Liver (tissue), 9 donors: Measurements from ENCODE around the gene CA11. TPM values are rescaled to one million over a fixed set of nuclear protein-coding genes. Genes with fewer than 3 reads are reported as not detected.

Experiments
- DNase-seq: peaks from one replicate; pipeline ENCODE4 v3.0.0-alpha.2; 2017; ENCODE audit warnings: low spot score
- H3K27ac ChIP-seq, 2 donors: one replicate each; pipeline ENCODE4 v1.7.0; 2013; ENCODE audit warnings: inconsistent platforms in 2 of 2, low read length in 2 of 2, control low read depth in 1 of 2, low read depth in 1 of 2, mild to moderate bottlenecking in 1 of 2
- H3K27me3 ChIP-seq, 4 donors: one replicate each; pipeline versions ENCODE4 v1.6.1 to v1.7.0; 2013; ENCODE audit warnings: low read length in 3 of 4, inconsistent platforms in 1 of 4, mild to moderate bottlenecking in 1 of 4, moderate library complexity in 1 of 4; ENCODE audit not compliant: control insufficient read depth in 4 of 4, insufficient read depth in 4 of 4
- H3K36me3 ChIP-seq, 4 donors: one replicate each; pipeline versions ENCODE4 v1.6.1 to v1.7.0; 2013; ENCODE audit warnings: low read length in 3 of 4, mild to moderate bottlenecking in 3 of 4, low read depth in 1 of 4, moderate library complexity in 1 of 4; ENCODE audit not compliant: control insufficient read depth in 4 of 4, insufficient read depth in 3 of 4
- H3K4me1 ChIP-seq, 4 donors: one replicate each; pipeline versions ENCODE4 v1.6.1 to v1.7.0; 2013; ENCODE audit warnings: low read length in 3 of 4, mild to moderate bottlenecking in 3 of 4, moderate library complexity in 1 of 4; ENCODE audit not compliant: control insufficient read depth in 4 of 4, insufficient read depth in 4 of 4
- H3K4me3 ChIP-seq, 3 donors: one replicate each; pipeline versions ENCODE4 v1.6.1 to v1.7.0; 2013; ENCODE audit warnings: low read length in 3 of 3, control low read depth in 1 of 3, low read depth in 1 of 3, mild to moderate bottlenecking in 1 of 3
- H3K9ac ChIP-seq, 2 donors: one replicate each; pipeline ENCODE4 v1.7.0; 2013; ENCODE audit warnings: low read length in 2 of 2, mild to moderate bottlenecking in 2 of 2, moderate library complexity in 2 of 2, control low read depth in 1 of 2, low read depth in 1 of 2
- H3K9me3 ChIP-seq, 4 donors: one replicate each; pipeline versions ENCODE4 v1.6.1 to v1.7.0; 2013; ENCODE audit warnings: low read length in 3 of 4; ENCODE audit not compliant: control insufficient read depth in 4 of 4
- EGR1 ChIP-seq, 2 donors: IDR thresholded peaks; 2 replicates each; pipeline ENCODE4 v1.6.1; 2016 to 2018; ENCODE audit warnings: antibody characterized with exemption in 2 of 2, low read depth in 2 of 2
- FOXA1 ChIP-seq: IDR thresholded peaks from 2 replicates; pipeline ENCODE4 v1.6.1; 2016; ENCODE audit warnings: antibody characterized with exemption
- FOXA2 ChIP-seq: IDR thresholded peaks from 2 replicates; pipeline ENCODE4 v1.6.1; 2016; ENCODE audit warnings: antibody characterized with exemption
- GABPA ChIP-seq, 2 donors: IDR thresholded peaks in 1 of 2; conservative IDR thresholded peaks in 1 of 2; 2 replicates each; pipeline ENCODE4 v1.6.1; 2016; ENCODE audit warnings: antibody characterized with exemption in 2 of 2, mild to moderate bottlenecking in 1 of 2, moderate library complexity in 1 of 2
- HNF4A ChIP-seq, 2 donors: conservative IDR thresholded peaks; 2 replicates each; pipeline ENCODE4 v1.6.1; 2016; ENCODE audit warnings: antibody characterized with exemption in 2 of 2, mild to moderate bottlenecking in 2 of 2
- HNF4G ChIP-seq: IDR thresholded peaks from 2 replicates; pipeline ENCODE4 v1.6.1; 2016; ENCODE audit warnings: antibody characterized with exemption
- JUND ChIP-seq, 2 donors: IDR thresholded peaks; 2 replicates each; pipeline ENCODE4 v1.6.1; 2016; ENCODE audit warnings: antibody characterized with exemption in 2 of 2
- MAX ChIP-seq: IDR thresholded peaks from 2 replicates; pipeline ENCODE4 v1.6.1; 2016; ENCODE audit warnings: antibody characterized with exemption
- NR2F2 ChIP-seq: IDR thresholded peaks from 2 replicates; pipeline ENCODE4 v1.6.1; 2016; ENCODE audit warnings: antibody characterized with exemption
- RAD21 ChIP-seq, 2 donors: IDR thresholded peaks; 2 replicates each; pipeline ENCODE4 v1.6.1; 2016; ENCODE audit warnings: antibody characterized with exemption in 2 of 2, mild to moderate bottlenecking in 2 of 2
- REST ChIP-seq: IDR thresholded peaks from 2 replicates; pipeline ENCODE4 v1.6.1; 2016; ENCODE audit warnings: antibody characterized with exemption, mild to moderate bottlenecking
- RXRA ChIP-seq, 2 donors: IDR thresholded peaks; 2 replicates each; pipeline ENCODE4 v1.6.1; 2017 to 2018; ENCODE audit warnings: antibody characterized with exemption in 2 of 2, mild to moderate bottlenecking in 1 of 2
- SP1 ChIP-seq: IDR thresholded peaks from 2 replicates; pipeline ENCODE4 v1.6.1; 2018; ENCODE audit warnings: antibody characterized with exemption, mild to moderate bottlenecking
- TAF1 ChIP-seq: conservative IDR thresholded peaks from 2 replicates; pipeline ENCODE4 v1.6.1; 2016; ENCODE audit warnings: antibody characterized with exemption, mild to moderate bottlenecking
- YY1 ChIP-seq: IDR thresholded peaks from 2 replicates; pipeline ENCODE4 v1.6.1; 2016; ENCODE audit warnings: antibody characterized with exemption, mild to moderate bottlenecking
- WGBS: extraction: QIAGEN DNeasy Blood & Tissue Kit; methylation state at CpG from one replicate; pipeline ENCODE4 v1.1.7; 2013; 5-methylcytosine and 5-hydroxymethylcytosine counted together
- polyA plus RNA-seq, 2 donors: library from polyadenylated mRNA; stranded (reverse) in 1 of 2; unstranded in 1 of 2; fragments of 200-250 nt in 1 of 2; fragments of >200 nt in 1 of 2; fragmentation: Nextera tagmentation in 1 of 2; extraction: Ambion mirVana in 1 of 2; gene quantifications; one replicate each; pipeline versions ENCODE4 v1.2.1 to v1.2.3, GENCODE V29; 2013 to 2015
- total RNA-seq, 2 donors: library from RNA; depleted of rRNA; stranded (reverse); fragments of >200 nt; gene quantifications; one replicate each; pipeline ENCODE4 v1.2.3, GENCODE V29; 2014
- TF ChIP-seq, protein P1 (sequence below): fragments of 150-350 bp; IDR thresholded peaks from 2 replicates; pipeline ENCODE4 v1.5.1; 2017; ENCODE audit warnings: improper control_type of control experiment, low read depth, low read length; ENCODE audit not compliant: missing input control
- TF ChIP-seq, protein P2 (sequence below): IDR thresholded peaks from 2 replicates; pipeline ENCODE4 v1.6.1; 2016; ENCODE audit warnings: antibody characterized with exemption
- donor health status: healthy.
- donor health status: healthy.
- donor health status: healthy.
- donor health status: healthy.
- donor health status: healthy.

The CA11 gene
- total and polyA plus RNA-seq, 4 donors = 0.09 to 1.1 (median 0.34) TPM

DNA sequence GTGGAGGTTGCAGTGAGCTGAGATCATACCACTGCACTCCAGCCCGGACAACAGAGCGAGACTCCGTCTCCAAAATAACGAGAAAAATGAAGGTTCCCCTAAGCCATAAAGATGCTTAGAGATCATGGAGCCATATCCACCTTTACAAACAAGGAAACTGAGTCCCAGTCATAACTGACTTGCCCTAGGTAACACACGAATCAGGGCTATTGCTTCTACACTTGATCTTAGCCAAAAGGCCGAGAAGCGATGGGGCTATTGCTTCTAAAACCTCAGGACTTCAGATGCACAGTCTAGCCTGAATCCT lies 12.0 kb downstream of the CA11 start:
- TF ChIP-seq MAX (no peak), RXRA (IDR thresholded peaks at IDR 0.05) (no peak), YY1 (no peak), RAD21 (IDR thresholded peaks at IDR 0.05) (no peak), GABPA (IDR thresholded peaks at IDR 0.05 in 1 of 2, conservative IDR thresholded peaks at IDR 0.05 in 1 of 2) (no peak), NR2F2 (no peak), TAF1 (no peak), HNF4G (no peak), FOXA2 (no peak), EGR1 (IDR thresholded peaks at IDR 0.05; ENCODE audit: low read depth in 2 of 2) (no peak), JUND (IDR thresholded peaks at IDR 0.05) (no peak), SP1 (no peak), REST (no peak), FOXA1 (no peak)
- TF ChIP-seq, protein P1, sequence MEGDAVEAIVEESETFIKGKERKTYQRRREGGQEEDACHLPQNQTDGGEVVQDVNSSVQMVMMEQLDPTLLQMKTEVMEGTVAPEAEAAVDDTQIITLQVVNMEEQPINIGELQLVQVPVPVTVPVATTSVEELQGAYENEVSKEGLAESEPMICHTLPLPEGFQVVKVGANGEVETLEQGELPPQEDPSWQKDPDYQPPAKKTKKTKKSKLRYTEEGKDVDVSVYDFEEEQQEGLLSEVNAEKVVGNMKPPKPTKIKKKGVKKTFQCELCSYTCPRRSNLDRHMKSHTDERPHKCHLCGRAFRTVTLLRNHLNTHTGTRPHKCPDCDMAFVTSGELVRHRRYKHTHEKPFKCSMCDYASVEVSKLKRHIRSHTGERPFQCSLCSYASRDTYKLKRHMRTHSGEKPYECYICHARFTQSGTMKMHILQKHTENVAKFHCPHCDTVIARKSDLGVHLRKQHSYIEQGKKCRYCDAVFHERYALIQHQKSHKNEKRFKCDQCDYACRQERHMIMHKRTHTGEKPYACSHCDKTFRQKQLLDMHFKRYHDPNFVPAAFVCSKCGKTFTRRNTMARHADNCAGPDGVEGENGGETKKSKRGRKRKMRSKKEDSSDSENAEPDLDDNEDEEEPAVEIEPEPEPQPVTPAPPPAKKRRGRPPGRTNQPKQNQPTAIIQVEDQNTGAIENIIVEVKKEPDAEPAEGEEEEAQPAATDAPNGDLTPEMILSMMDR = no peak
- TF ChIP-seq, protein P2, sequence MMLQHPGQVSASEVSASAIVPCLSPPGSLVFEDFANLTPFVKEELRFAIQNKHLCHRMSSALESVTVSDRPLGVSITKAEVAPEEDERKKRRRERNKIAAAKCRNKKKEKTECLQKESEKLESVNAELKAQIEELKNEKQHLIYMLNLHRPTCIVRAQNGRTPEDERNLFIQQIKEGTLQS = no peak
- Histone ChIP-seq H3K27ac (peak overlapping the region; percentile 98 to 99), H3K4me3 (peak overlapping the region in 2 of 3 donors; percentile 1 to 14), H3K9ac (peak overlapping the region; percentile 33 to 40), H3K27me3 (no peaks in the 10 kb centered on the region), H3K36me3 (peaks cover 0 to 7% (median 1%) of the 10 kb centered on the region in 4 donors), H3K9me3 (no peaks in the 10 kb centered on the region), H3K4me1 (peaks cover 14 to 66% (median 38%) of the 10 kb centered on the region in 4 donors)
- WGBS = 53% methylated on average over 7 of the region's 7 CpGs
- DNase-seq = no peak

- H3K9ac ChIP-seq = no peak overlapping the region
- 64% methylated on average over 22 of the region's 22 CpGs for WGBS
Observed at GRCh38 chr19:48633148-48634035, 12.6 kb downstream of the CA11 start.

More at GRCh38 chr19:48633148-48634035, 12.6 kb downstream of the CA11 start:
- Histone ChIP-seq H3K4me3 (no peak overlapping the region), H3K36me3 (peaks cover 0 to 7% (median 1%) of the 10 kb centered on the region in 4 donors), H3K9me3 (no peaks in the 10 kb centered on the region), H3K4me1 (peaks cover 16 to 64% (median 34%) of the 10 kb centered on the region in 4 donors), H3K27me3 (no peaks in the 10 kb centered on the region), H3K27ac (peak overlapping the region; percentile 98 to 99)
- TF ChIP-seq NR2F2 (peak; percentile 67), HNF4A (conservative IDR thresholded peaks at IDR 0.05) (peak; percentile 71 to 72), SP1 (peak; percentile 15), JUND (IDR thresholded peaks at IDR 0.05) (no peak), RXRA (IDR thresholded peaks at IDR 0.05) (peak; percentile 39 to 54)
- TF ChIP-seq, protein P2 = no peak
- no peak for DNase-seq
